Cardiac muscle cell (in vitro differentiated cells and primary cell): ENCODE measurements around the gene MAML3. TPM values are rescaled to one million over a fixed set of nuclear protein-coding genes. Genes with fewer than 3 reads are reported as not detected.

Experiments used
- DNase-seq, 2 donors: peaks; one replicate each; pipeline versions ENCODE4 v3.0.0 to v3.0.0-alpha.2; 2010 to 2017; ENCODE audit warnings: low read depth in 1 of 2, low spot score in 1 of 2
- H3K27ac ChIP-seq: fragments of 200-600 bp; sonication (generic); 2 replicates; pipeline ENCODE4 v1.5.1; 2016
- H3K27me3 ChIP-seq: fragments of 200-600 bp; sonication (generic); 2 replicates; pipeline ENCODE4 v1.6.0; 2016; ENCODE audit warnings: control low read depth
- H3K36me3 ChIP-seq: fragments of 200-600 bp; sonication (generic); 2 replicates; pipeline ENCODE4 v1.5.1; 2016; ENCODE audit warnings: control low read depth
- H3K4me1 ChIP-seq: fragments of 200-600 bp; sonication (generic); 2 replicates; pipeline ENCODE4 v1.8.1; 2017; ENCODE audit warnings: low read depth, mild to moderate bottlenecking, mixed run types
- H3K4me3 ChIP-seq: fragments of 200-600 bp; sonication (generic); 2 replicates; pipeline ENCODE4 v1.5.1; 2016; ENCODE audit warnings: mild to moderate bottlenecking
- H3K9me3 ChIP-seq: fragments of 200-600 bp; sonication (generic); 2 replicates; pipeline ENCODE4 v1.5.1; 2017; ENCODE audit warnings: low read depth, mild to moderate bottlenecking, control low read depth
- polyA plus RNA-seq: library from polyadenylated mRNA; unstranded; fragments of >200 nt; fragmentation: Nextera tagmentation; extraction: Ambion mirVana; gene quantifications from 2 replicates; pipeline ENCODE4 v1.2.1, GENCODE V29; 2016
- total RNA-seq: library from RNA; depleted of rRNA; stranded (reverse); fragments of >200 nt; gene quantifications from 2 replicates; pipeline ENCODE4 v1.2.3, GENCODE V29; 2016
- TF ChIP-seq, protein P1 (sequence below): IDR thresholded peaks from 2 replicates; pipeline ENCODE4 v1.5.1; 2012; ENCODE audit warnings: low read depth, mild to moderate bottlenecking, low read length

Gene MAML3
- total and polyA plus RNA-seq, 2 experiments from 2014 or later = 7.8 to 22.8 TPM

DNA sequence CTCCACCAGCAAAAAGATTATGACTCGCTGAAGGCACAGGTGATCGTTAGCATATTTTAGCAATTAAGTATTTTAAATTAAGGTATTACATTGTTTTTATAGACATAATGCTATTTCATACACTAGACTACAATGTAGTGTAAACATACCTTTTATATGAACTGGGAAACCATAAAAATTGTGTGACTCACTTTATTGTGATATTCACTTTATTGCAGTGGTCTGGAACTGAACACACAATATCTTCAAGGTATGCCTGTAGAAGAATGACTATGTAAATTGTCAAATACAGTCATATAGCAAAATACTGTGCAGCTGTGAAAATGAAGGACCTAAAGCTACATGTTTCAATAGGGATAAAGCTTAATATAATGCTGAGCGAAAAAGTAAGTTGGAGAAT, 26.6 kb upstream of the MAML3 start:
- Histone ChIP-seq H3K9me3 (no peaks in the 10 kb centered on the region), H3K27me3 (no peaks in the 10 kb centered on the region), H3K27ac (no peak overlapping the region), H3K4me3 (no peak overlapping the region), H3K36me3 (no peaks in the 10 kb centered on the region), H3K4me1 (peaks cover 2% of the 10 kb centered on the region)
- DNase-seq = no peak
- TF ChIP-seq, protein P1, sequence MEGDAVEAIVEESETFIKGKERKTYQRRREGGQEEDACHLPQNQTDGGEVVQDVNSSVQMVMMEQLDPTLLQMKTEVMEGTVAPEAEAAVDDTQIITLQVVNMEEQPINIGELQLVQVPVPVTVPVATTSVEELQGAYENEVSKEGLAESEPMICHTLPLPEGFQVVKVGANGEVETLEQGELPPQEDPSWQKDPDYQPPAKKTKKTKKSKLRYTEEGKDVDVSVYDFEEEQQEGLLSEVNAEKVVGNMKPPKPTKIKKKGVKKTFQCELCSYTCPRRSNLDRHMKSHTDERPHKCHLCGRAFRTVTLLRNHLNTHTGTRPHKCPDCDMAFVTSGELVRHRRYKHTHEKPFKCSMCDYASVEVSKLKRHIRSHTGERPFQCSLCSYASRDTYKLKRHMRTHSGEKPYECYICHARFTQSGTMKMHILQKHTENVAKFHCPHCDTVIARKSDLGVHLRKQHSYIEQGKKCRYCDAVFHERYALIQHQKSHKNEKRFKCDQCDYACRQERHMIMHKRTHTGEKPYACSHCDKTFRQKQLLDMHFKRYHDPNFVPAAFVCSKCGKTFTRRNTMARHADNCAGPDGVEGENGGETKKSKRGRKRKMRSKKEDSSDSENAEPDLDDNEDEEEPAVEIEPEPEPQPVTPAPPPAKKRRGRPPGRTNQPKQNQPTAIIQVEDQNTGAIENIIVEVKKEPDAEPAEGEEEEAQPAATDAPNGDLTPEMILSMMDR = no peak

DNA sequence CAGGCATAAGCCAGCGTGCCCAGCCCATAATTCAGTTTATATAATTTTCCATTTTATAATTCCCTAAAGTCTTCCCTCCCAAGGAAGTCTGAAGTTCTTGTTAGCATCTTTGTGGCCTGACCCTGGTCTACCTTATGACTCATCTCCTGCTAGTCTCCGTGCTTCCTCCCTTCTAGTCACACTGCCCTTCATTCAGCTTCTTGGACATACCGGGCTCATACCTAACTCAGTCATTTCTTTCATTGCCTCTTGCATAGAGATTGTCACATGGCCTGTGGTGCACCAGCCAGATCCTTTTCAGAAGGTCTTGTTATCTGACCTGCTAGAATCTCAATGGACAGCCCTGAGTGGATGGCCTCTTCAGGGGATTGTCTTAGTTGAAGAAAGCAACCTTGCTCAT, 22.8 kb upstream of the MAML3 start:
- Histone ChIP-seq H3K4me3 (no peak overlapping the region), H3K4me1 (no peaks in the 10 kb centered on the region), H3K9me3 (no peaks in the 10 kb centered on the region), H3K27ac (no peak overlapping the region), H3K36me3 (no peaks in the 10 kb centered on the region), H3K27me3 (no peaks in the 10 kb centered on the region)
- DNase-seq = no peak
- TF ChIP-seq, protein P1 = no peak

DNA sequence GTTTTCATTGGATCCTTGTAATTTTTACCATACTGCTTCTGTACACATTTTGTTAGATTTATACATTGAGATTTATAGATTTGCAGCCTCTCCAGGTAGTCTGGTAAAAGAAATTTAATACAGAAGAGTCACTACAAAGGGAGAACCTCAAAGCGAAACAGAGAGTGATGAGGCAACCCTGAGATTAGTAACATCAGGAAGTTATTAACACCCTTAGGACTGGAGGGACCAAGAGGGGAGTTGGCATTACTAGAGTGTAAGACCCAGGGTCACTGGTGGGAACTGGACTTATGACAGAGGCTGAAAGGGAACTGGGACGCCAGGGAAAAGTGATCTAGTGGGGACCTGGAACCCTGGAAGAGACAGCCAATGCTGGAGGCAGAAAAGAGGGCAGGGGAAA, 20.6 kb upstream of the MAML3 start:
- Histone ChIP-seq H3K4me1 (no peaks in the 10 kb centered on the region), H3K27ac (no peak overlapping the region), H3K36me3 (no peaks in the 10 kb centered on the region), H3K27me3 (no peaks in the 10 kb centered on the region), H3K9me3 (no peaks in the 10 kb centered on the region), H3K4me3 (no peak overlapping the region)
- no peak for DNase-seq
- TF ChIP-seq, protein P1 = no peak

DNA sequence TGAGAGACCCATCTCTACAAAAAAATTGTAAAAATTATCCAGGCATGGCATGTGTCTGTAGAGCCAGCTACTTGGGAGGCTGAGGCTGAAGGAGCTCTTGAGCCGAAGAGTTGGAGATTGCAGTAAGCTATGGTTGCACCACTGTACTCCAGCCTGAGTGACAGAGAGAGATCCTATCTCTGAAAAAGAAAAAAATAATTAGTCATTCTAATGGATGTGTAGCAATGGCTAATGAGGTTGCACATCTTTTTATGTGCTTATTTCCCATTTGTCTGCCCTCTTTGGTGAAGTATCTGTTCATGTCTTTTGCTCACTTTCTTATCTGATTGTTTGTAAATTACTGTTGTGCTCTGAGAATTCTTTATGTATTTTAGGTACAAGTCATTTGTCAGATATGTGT, 19.0 kb upstream of the MAML3 start:
- H3K27me3 ChIP-seq = no peaks in the 10 kb centered on the region
- DNase-seq = peak in 1 of 2 donors; percentile 23
- no peaks in the 10 kb centered on the region for H3K4me1 ChIP-seq
- no peak overlapping the region for H3K4me3 ChIP-seq
- H3K36me3 ChIP-seq = no peaks in the 10 kb centered on the region
- TF ChIP-seq, protein P1 = no peak
- no peaks in the 10 kb centered on the region for H3K9me3 ChIP-seq
- no peak overlapping the region for H3K27ac ChIP-seq

DNA sequence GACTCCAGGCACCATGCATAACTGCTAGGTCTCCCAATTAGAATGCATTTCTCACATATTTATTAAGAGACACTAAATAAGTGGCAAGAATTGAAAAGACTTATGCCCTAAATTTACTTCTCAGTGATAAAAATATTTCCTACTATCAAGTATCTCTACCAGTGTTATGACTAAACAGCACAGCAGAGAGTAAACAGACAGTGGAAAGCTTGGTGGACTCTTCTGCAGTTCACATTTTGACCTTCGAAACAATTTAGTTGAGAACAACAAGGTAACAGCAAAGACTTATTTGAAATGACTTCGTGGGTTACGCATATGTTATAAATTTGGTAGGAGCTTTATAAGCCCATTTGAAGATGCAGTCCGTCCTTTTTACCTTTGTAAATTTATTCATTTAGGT, 16.3 kb upstream of the MAML3 start:
- TF ChIP-seq, protein P1 = no peak
- Histone ChIP-seq H3K27ac (no peak overlapping the region), H3K4me1 (no peaks in the 10 kb centered on the region), H3K36me3 (no peaks in the 10 kb centered on the region), H3K9me3 (no peaks in the 10 kb centered on the region), H3K27me3 (no peaks in the 10 kb centered on the region), H3K4me3 (no peak overlapping the region)
- DNase-seq = no peak

DNA sequence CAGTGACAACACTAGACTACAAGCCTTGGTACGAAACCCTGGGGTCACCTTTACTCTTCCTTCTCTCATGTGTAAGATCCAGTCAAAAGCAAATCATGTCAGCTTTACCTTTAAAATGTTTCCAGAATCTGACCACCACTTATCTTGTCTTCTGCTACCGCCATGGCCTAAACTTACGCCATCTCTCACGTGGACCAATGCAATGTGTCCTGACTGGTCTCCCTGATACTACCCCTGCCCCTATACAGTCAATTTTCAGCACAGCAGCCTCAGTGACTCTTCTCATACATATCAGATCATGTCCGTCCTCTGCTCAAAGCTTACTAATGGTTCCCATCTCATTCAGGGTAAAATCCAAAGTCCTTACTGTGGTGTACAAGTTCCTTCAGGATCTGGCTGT, 15.0 kb upstream of the MAML3 start:
- no peak overlapping the region for H3K4me3 ChIP-seq
- H3K9me3 ChIP-seq = no peaks in the 10 kb centered on the region
- TF ChIP-seq, protein P1 = no peak
- no peaks in the 10 kb centered on the region for H3K36me3 ChIP-seq
- H3K4me1 ChIP-seq = no peaks in the 10 kb centered on the region
- H3K27ac ChIP-seq = no peak overlapping the region
- H3K27me3 ChIP-seq = no peaks in the 10 kb centered on the region
- DNase-seq = no peak
